ENCODE results near the gene KCNK3. TPM values are rescaled to one million over a fixed set of nuclear protein-coding genes. Genes with fewer than 3 reads are reported as not detected.
A peak's percentile ranks its signal among the peaks of the same experiment; 100 is the strongest.

KCNK3 gene
- total RNA-seq, 1 donor from 2014 or later: 25.4 TPM

DNA sequence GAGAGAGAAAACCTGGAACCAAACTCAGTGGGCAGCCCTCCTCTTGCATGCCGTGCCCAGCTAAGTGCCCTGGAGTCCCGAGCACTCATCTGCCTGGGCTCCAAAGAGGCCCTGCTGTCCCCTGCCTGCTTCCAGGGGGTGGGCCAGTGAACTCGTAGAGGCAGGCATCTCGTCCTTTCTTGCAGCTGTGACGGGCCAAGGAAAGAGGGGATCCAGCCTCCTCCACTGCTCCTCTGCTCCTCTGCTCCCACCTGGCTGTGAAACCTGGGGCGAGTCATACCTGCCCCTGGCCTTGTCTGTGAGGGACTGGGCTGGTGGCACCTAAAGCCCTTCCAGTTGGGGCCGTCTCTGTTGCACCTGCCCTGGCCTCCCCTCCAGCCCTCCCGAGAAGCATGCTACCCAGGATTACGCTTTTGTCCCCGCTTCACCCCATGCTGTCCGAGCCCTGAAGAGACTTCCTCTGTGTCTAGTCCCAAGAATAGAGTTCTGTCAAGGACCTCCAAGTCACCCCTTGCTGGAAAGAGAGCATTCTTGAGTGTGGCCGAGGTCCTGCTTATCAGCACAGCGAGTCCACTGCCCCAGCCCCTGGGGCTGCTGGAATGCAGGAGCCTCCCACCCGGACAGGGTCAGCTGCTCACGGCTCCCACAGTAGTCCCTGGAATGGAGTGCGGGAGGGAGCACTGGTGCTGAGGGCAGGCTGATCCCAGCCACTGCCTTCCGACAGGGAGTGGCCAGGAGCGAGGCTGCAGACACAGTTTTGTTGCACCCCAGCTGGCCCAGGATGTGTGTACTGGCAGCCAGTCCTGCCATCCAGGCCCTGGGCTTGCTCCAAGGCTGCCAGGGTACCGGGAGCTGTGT lies 14.3 kb downstream of the KCNK3 start:
- intact Hi-C loops (cut with DNase I): no loop called here
- Histone ChIP-seq H3K36me3 (no peaks in the 10 kb centered on the region), H3K27me3 (no peaks in the 10 kb centered on the region), H3K4me3 (no peak overlapping the region), H3K27ac (peak overlapping the region; percentile 51), H3K9me3 (no peaks in the 10 kb centered on the region), H3K4me1 (no peaks in the 10 kb centered on the region)
- ATAC-seq: peak; percentile 5
- TF ChIP-seq, protein P1, sequence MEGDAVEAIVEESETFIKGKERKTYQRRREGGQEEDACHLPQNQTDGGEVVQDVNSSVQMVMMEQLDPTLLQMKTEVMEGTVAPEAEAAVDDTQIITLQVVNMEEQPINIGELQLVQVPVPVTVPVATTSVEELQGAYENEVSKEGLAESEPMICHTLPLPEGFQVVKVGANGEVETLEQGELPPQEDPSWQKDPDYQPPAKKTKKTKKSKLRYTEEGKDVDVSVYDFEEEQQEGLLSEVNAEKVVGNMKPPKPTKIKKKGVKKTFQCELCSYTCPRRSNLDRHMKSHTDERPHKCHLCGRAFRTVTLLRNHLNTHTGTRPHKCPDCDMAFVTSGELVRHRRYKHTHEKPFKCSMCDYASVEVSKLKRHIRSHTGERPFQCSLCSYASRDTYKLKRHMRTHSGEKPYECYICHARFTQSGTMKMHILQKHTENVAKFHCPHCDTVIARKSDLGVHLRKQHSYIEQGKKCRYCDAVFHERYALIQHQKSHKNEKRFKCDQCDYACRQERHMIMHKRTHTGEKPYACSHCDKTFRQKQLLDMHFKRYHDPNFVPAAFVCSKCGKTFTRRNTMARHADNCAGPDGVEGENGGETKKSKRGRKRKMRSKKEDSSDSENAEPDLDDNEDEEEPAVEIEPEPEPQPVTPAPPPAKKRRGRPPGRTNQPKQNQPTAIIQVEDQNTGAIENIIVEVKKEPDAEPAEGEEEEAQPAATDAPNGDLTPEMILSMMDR (IDR thresholded peaks at IDR 0.05): no peak
- no peak for DNase-seq

- no peaks in the 10 kb centered on the region for H3K9me3 ChIP-seq
- intact Hi-C loops (cut with DNase I): no loop called here
- ATAC-seq (no peak), DNase-seq (no peak)
- TF ChIP-seq, protein P1 (IDR thresholded peaks at IDR 0.05): no peak
- H3K27me3 ChIP-seq: no peaks in the 10 kb centered on the region
- no peaks in the 10 kb centered on the region for H3K4me1 ChIP-seq
- H3K36me3 ChIP-seq: no peaks in the 10 kb centered on the region
- no peak overlapping the region for H3K27ac ChIP-seq
- no peak overlapping the region for H3K4me3 ChIP-seq
Observed at GRCh38 chr2:26707747-26708146, 15.2 kb downstream of the KCNK3 start.

- no peaks in the 10 kb centered on the region for H3K36me3 ChIP-seq
- no peak overlapping the region for H3K27ac ChIP-seq
- intact Hi-C loops (cut with DNase I): no loop called here
- H3K9me3 ChIP-seq: no peaks in the 10 kb centered on the region
- TF ChIP-seq, protein P1 (IDR thresholded peaks at IDR 0.05): no peak
- ATAC-seq (no peak), DNase-seq (no peak)
- no peaks in the 10 kb centered on the region for H3K27me3 ChIP-seq
- H3K4me3 ChIP-seq: no peak overlapping the region
- H3K4me1 ChIP-seq: no peaks in the 10 kb centered on the region
Observed at GRCh38 chr2:26708457-26708856, 15.9 kb downstream of the KCNK3 start.

GRCh38 chr2:26709323-26710110 lies 17.0 kb downstream of the KCNK3 start:
- ATAC-seq (peak; percentile 7), DNase-seq (no peak)
- H3K9me3 ChIP-seq: no peaks in the 10 kb centered on the region
- no peaks in the 10 kb centered on the region for H3K4me1 ChIP-seq
- intact Hi-C loops (cut with DNase I): no loop called here
- peak overlapping the region; percentile 30 for H3K27ac ChIP-seq
- TF ChIP-seq, protein P1 (IDR thresholded peaks at IDR 0.05): no peak
- no peaks in the 10 kb centered on the region for H3K27me3 ChIP-seq
- H3K4me3 ChIP-seq: no peak overlapping the region
- no peaks in the 10 kb centered on the region for H3K36me3 ChIP-seq

- intact Hi-C loops (cut with DNase I): no loop called here
- H3K4me1 ChIP-seq: no peaks in the 10 kb centered on the region
- TF ChIP-seq, protein P1 (IDR thresholded peaks at IDR 0.05): no peak
- H3K36me3 ChIP-seq: no peaks in the 10 kb centered on the region
- no peak for DNase-seq
- peak overlapping the region; percentile 30 for H3K27ac ChIP-seq
- H3K27me3 ChIP-seq: no peaks in the 10 kb centered on the region
- H3K4me3 ChIP-seq: no peak overlapping the region
- no peaks in the 10 kb centered on the region for H3K9me3 ChIP-seq
- no peak for ATAC-seq
Observed at GRCh38 chr2:26710145-26710544, 17.6 kb downstream of the KCNK3 start.
